DND-41 (cell line): ENCODE measurements around the gene DOLPP1.

ENCODE experiments used
- EZH2 ChIP-seq: IDR thresholded peaks from 3 replicates; pipeline ENCODE4 v1.6.1; 2012; ENCODE audit warnings: borderline replicate concordance, low read depth, mild to moderate bottlenecking, moderate library complexity, low read length, inconsistent platforms; ENCODE audit not compliant: severe bottlenecking
- TF ChIP-seq, protein P1 (sequence below): IDR thresholded peaks from 2 replicates; pipeline ENCODE4 v1.5.1; 2012; ENCODE audit warnings: borderline replicate concordance, low read length, moderate library complexity, mild to moderate bottlenecking; ENCODE audit not compliant: poor library complexity, severe bottlenecking; ENCODE audit errors: extremely low read depth

DNA sequence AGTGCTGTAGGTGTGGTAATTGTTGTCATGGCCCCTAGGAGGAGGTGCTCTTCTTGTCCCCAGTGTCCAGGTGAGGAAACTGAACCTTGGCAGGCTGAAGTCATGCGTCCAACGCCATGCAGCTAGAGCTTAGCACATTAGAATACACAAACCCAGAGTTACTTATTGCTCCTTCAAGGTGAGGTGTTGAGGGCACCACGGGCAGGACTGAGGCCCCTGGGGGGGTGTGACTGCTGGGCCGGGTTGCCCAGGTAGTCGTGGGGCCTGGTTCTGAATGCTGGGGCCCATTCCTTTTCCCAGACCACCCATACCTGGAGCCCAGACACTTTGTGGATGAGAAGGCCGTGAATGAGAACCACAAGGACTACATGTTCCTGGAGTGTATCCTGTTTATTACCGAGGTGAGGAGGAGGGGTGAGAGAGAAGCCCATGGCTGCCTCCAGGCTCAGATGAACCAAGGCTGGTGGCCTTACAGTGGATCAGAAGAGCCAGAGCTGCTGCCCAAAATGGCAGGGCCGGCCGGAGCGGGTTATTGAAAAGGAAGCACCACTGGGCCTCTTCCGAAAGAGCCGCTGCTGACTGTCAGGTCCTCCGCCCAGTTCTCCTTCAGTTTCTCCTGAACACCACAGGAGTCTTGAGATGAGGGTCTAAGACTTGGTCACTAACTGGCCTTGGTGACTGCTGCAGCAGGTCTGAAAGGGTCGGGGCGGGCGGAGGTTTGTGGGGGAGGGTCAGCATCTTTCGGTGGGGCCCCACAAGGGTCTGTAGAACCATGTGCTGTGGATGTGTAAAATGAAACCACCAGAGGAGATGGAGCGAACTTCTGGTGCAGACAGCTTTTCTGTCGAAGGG, 56.6 kb downstream of the DOLPP1 start:
- TF ChIP-seq, protein P1, sequence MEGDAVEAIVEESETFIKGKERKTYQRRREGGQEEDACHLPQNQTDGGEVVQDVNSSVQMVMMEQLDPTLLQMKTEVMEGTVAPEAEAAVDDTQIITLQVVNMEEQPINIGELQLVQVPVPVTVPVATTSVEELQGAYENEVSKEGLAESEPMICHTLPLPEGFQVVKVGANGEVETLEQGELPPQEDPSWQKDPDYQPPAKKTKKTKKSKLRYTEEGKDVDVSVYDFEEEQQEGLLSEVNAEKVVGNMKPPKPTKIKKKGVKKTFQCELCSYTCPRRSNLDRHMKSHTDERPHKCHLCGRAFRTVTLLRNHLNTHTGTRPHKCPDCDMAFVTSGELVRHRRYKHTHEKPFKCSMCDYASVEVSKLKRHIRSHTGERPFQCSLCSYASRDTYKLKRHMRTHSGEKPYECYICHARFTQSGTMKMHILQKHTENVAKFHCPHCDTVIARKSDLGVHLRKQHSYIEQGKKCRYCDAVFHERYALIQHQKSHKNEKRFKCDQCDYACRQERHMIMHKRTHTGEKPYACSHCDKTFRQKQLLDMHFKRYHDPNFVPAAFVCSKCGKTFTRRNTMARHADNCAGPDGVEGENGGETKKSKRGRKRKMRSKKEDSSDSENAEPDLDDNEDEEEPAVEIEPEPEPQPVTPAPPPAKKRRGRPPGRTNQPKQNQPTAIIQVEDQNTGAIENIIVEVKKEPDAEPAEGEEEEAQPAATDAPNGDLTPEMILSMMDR, result no peak
- no peak for TF ChIP-seq EZH2
